K562 (cell line): ENCODE measurements around the gene HAGHL. TPM values are rescaled to one million over a fixed set of nuclear protein-coding genes. Genes with fewer than 3 reads are reported as not detected.

ENCODE experiments used
- ATF1 ChIP-seq, 2 experiments: fragments of 450-650 bp in 1 of 2; IDR thresholded peaks; 2 replicates each; pipeline ENCODE4 v1.6.1; 2016; ENCODE audit warnings: missing compliant biosample characterization in 1 of 2, missing genetic modification characterization in 1 of 2
- CHD2 ChIP-seq: IDR thresholded peaks from 2 replicates; pipeline ENCODE4 v1.6.1; 2011; ENCODE audit warnings: low read depth, low read length
- CTBP1 ChIP-seq: fragments of 450-650 bp; IDR thresholded peaks from 2 replicates; pipeline ENCODE4 v1.6.1; 2016; ENCODE audit warnings: borderline replicate concordance
- EWSR1 ChIP-seq: fragments of 450-650 bp; IDR thresholded peaks from 2 replicates; pipeline ENCODE4 v1.6.1; 2018; ENCODE audit warnings: borderline replicate concordance, mild to moderate bottlenecking, low read depth, moderate library complexity; ENCODE audit not compliant: partially characterized antibody
- FIP1L1 ChIP-seq: fragments of 200-400 bp; formaldehyde crosslinking; IDR thresholded peaks from 2 replicates; pipeline ENCODE4 v1.6.1; 2018; ENCODE audit warnings: mild to moderate bottlenecking, low read depth, low read length; ENCODE audit not compliant: poor library complexity, severe bottlenecking
- HBP1 ChIP-seq: fragments of 450-650 bp; formaldehyde crosslinking; IDR thresholded peaks from 2 replicates; pipeline ENCODE4 v1.4.0; 2022; ENCODE audit warnings: missing genetic modification characterization
- KDM4B ChIP-seq, 2 experiments: fragments of 450-650 bp in 1 of 2; sonication (generic) in 1 of 2; IDR thresholded peaks; 2 replicates each; pipeline ENCODE4 v1.6.1; 2016 to 2017; ENCODE audit warnings: borderline replicate concordance in 2 of 2, antibody characterized with exemption in 1 of 2, low read depth in 1 of 2, mild to moderate bottlenecking in 1 of 2
- KLF1 ChIP-seq: fragments of 450-650 bp; IDR thresholded peaks from 2 replicates; pipeline ENCODE4 v1.6.1; 2016; ENCODE audit warnings: missing genetic modification characterization, missing compliant biosample characterization
- SP1 ChIP-seq: sonication (generic); formaldehyde crosslinking; IDR thresholded peaks from 2 replicates; pipeline ENCODE4 v1.8.1; 2022; ENCODE audit warnings: mild to moderate bottlenecking, missing genetic modification reagents
- SRF ChIP-seq, 2 experiments: fragments of 250-450, 450-650 bp in 1 of 2; sonication (Bioruptor Pico) in 1 of 2; sonication (generic) in 1 of 2; formaldehyde crosslinking; IDR thresholded peaks; 2 replicates each; pipeline versions ENCODE4 v1.5.0 to v1.5.1; 2020 to 2022; ENCODE audit warnings: mild to moderate bottlenecking in 1 of 2, missing genetic modification reagents in 1 of 2
- USF2 ChIP-seq: sonication (generic); formaldehyde crosslinking; IDR thresholded peaks from 2 replicates; pipeline ENCODE4 v1.5.0; 2020; ENCODE audit warnings: missing genetic modification reagents
- ZFX ChIP-seq: sonication (generic); formaldehyde crosslinking; IDR thresholded peaks from 2 replicates; pipeline ENCODE4 v1.8.0; 2022; ENCODE audit warnings: mild to moderate bottlenecking, missing genetic modification reagents, moderate library complexity
- polyA plus RNA-seq, 8 experiments: library from polyadenylated mRNA; depleted of rRNA in 4 of 8; stranded (reverse) in 5 of 8; unstranded in 3 of 8; fragments of >200 nt; fragmentation: Nextera tagmentation in 2 of 8; fragmentation: Illumina TruSeq in 1 of 8; extraction: Ambion mirVana in 2 of 8; extraction: Trizol in 1 of 8; gene quantifications; 2 replicates each; pipeline versions ENCODE4 v1.2.1 to v1.2.3, GENCODE V29; 2011 to 2014; ENCODE audit warnings: inconsistent platforms in 1 of 8, missing spikeins in 1 of 8
- total RNA-seq, 7 experiments: library from RNA; depleted of rRNA in 6 of 7; stranded (reverse); fragments of >200 nt in 6 of 7; fragmentation: Illumina TruSeq in 2 of 7; extraction: Trizol in 2 of 7; gene quantifications; 2 replicates each; pipeline versions ENCODE4 v1.2.1 to v1.2.3, GENCODE V29; 2011 to 2021; ENCODE audit warnings: low replicate concordance in 1 of 7
- TF ChIP-seq, protein P1 (sequence below): IDR thresholded peaks from 2 replicates; pipeline ENCODE4 v1.6.1; 2012; ENCODE audit warnings: low read depth, low read length, improper control_type of control experiment, borderline replicate concordance

The HAGHL gene
- total and polyA plus RNA-seq, 9 of the 15 experiments (the other 6 are each of a cell fraction or from before 2014, with no cell fraction given) = 0.31 to 83.4 (median 20.7) TPM

- no peak for TF ChIP-seq EWSR1
- TF ChIP-seq CHD2 = no peak; the same call in 1 of the 2 replicates
- peak in 1 of 2 experiments; percentile 43; a peak in 1 of 4 replicates for TF ChIP-seq KDM4B (IDR thresholded peaks at IDR 0.05; ENCODE audit: borderline replicate concordance in 2 of 2, low read depth in 1 of 2)
- peak; percentile 69 for TF ChIP-seq ZFX (CRISPR knock-in tag)
- 0 out of 2 replicates have a peak, but pooled peaks have one; percentile 3 for TF ChIP-seq USF2 (CRISPR knock-in tag)
- no peak for TF ChIP-seq ATF1 (CRISPR knock-in tag; IDR thresholded peaks at IDR 0.05)
- TF ChIP-seq ATF1 (tag; IDR thresholded peaks at IDR 0.05) = peak; percentile 71
- TF ChIP-seq HBP1 (CRISPR knock-in tag) = no peak
- TF ChIP-seq CTBP1 = 0 out of 2 replicates have a peak, but pooled peaks have one; percentile 29
- TF ChIP-seq FIP1L1 = peak; percentile 54
- peak in 1 of 2 experiments; percentile 92; a peak in 2 of 4 replicates for TF ChIP-seq SRF (CRISPR knock-in tag; IDR thresholded peaks at IDR 0.05)
- TF ChIP-seq, protein P1, sequence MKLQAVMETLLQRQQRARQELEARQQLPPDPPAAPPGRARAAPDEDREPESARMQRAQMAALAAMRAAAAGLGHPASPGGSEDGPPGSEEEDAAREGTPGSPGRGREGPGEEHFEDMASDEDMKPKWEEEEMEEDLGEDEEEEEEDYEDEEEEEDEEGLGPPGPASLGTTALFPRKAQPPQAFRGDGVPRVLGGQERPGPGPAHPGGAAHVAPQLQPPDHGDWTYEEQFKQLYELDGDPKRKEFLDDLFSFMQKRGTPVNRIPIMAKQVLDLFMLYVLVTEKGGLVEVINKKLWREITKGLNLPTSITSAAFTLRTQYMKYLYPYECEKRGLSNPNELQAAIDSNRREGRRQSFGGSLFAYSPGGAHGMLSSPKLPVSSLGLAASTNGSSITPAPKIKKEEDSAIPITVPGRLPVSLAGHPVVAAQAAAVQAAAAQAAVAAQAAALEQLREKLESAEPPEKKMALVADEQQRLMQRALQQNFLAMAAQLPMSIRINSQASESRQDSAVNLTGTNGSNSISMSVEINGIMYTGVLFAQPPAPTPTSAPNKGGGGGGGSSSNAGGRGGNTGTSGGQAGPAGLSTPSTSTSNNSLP = no peak
- TF ChIP-seq SP1 = peak; percentile 87
- peak; percentile 37; the same call in 1 of the 2 replicates for TF ChIP-seq KLF1
These were observed 42.7 kb upstream of the HAGHL start, which contains the start of gene JMJD8 (continued) for GRCh38 chr16:684071-684794.
